ENCODE data around the gene MRPL1.
"Not testable (repeated sequence)": the region's sequence is repeated elsewhere in the genome, so short reads cannot be mapped to it uniquely, and the experiment has no call there.

MRPL1 gene

DNA sequence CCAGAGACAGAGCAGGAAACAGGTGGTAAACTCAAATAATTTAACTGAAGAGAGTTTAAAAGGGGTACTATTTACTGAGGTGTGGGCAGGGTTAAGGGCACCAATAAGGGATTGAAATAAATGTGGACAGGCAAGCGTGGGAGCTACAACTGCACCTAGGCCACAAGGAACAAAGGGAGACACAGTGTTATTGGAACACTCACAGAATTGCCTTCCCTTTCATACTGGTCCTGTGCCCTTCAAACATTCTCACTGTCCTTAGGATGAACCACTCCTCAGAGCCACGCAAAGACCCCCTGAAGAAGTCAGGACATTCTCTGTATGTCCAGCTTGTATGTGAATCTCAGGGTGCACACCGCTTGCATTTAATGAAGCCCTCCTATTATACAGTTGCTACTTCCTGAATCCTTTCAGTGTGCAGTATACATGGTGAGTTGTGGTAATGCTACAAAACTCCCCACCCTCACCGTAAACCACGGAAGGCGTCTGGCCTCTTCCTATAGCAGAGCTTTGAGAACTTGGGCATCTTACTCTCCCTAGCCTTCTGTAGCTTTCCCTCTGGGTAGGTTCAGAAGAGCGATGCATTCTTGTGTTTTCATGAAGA is 9.6 kb upstream of the MRPL1 start:
- no peak for DNase-seq

GRCh38 chr4:77854431-77855111 is 8.1 kb upstream of the MRPL1 start:
- no peak for DNase-seq

DNA sequence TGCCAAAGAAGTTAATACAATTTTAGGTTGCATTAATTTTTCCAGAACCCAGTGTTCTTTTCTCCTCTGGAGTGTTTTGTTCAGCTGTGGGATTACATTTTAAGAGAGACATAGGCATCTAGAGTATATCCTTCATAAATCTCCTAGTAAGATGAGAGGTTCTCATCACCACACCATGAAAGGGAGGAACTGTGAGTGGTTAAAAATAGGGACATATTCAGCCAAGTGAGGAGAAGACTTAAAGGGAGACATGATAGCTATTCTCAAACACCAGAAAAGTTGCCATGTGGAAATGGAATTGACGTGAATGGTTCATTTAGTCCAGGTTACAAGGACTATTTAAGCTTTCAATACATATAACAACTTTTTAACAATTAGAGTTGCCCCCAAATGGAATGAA is 6.5 kb upstream of the MRPL1 start:
- DNase-seq: no peak

GRCh38 chr4:77859256-77859655 is 3.4 kb upstream of the MRPL1 start:
- DNase-seq: no peak

- no peak for DNase-seq
These were observed 1.1 kb upstream of the MRPL1 start for GRCh38 chr4:77861495-77861894.

DNA sequence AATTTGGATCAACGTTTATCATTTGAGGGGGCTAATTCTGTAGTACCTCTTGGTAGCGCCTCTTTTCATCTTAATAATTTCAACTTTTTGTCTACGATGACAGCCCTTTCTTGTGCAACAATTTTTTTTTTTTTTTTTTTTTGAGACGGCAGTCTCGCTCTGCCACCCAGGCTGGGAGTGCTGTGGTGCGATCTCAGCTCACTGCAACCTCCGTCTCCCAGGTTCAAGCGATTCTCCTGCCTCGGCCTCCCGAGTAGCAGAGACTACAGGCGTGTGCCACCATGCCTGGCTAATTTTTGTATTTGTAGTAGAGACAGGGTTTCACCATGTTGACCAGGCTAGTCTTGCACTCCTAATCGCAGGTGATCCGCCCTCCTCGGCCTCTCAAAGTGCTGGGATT is 711 bp downstream of the MRPL1 start:
- not testable (repeated sequence) for DNase-seq

GRCh38 chr4:77865259-77865658 is 2.6 kb downstream of the MRPL1 start:
- DNase-seq: no peak

- no peak for DNase-seq
These were observed 10.3 kb downstream of the MRPL1 start for GRCh38 chr4:77872723-77873445.

- no peak for DNase-seq
These were observed 14.5 kb downstream of the MRPL1 start for GRCh38 chr4:77877167-77877566.

GRCh38 chr4:77877771-77878565 is 15.3 kb downstream of the MRPL1 start:
- DNase-seq: no peak

DNA sequence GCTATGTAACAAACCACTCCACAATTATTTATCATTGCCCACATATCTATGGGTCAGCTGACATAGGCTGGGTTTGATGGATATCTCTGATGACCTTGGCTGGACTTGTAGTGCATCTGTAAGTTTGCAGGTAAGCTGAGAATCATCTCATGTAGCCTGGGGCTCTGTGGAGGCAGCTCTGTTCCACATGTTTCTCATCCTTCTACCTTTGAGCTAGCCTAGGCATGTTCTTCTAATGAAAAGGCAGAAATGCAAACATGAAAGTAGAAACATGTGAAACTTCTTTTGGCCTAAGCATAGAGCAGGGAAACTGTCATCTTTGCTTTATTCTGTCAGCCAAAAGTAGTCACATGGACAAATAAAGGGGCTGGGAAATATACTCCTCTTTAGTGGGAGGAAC is 18.2 kb downstream of the MRPL1 start:
- DNase-seq: no peak

- no peak for DNase-seq
These were observed 19.0 kb downstream of the MRPL1 start for GRCh38 chr4:77881460-77882295.

- DNase-seq: no peak
These were observed 30.8 kb downstream of the MRPL1 start for GRCh38 chr4:77893451-77893850.

- DNase-seq: no peak
These were observed 37.0 kb downstream of the MRPL1 start for GRCh38 chr4:77899607-77900006.

DNA sequence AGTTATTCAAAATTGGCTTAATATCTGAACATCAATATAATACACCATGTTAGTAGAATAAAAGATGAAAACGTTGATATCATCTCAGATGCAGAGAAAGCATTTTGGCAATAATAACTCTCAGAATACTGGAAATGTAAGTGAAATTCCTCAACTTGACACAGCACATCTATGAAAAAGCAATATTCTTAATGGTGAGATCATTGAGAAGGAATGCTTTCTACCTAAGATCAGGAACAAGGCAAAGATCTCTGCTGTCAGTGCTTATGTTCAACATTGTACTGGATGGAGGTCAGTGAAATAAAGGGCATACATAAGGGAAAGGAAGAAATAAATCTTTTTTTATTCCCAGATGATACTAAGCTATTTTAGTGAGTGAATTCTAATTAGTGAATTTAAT is 40.6 kb downstream of the MRPL1 start:
- DNase-seq: no peak

DNA sequence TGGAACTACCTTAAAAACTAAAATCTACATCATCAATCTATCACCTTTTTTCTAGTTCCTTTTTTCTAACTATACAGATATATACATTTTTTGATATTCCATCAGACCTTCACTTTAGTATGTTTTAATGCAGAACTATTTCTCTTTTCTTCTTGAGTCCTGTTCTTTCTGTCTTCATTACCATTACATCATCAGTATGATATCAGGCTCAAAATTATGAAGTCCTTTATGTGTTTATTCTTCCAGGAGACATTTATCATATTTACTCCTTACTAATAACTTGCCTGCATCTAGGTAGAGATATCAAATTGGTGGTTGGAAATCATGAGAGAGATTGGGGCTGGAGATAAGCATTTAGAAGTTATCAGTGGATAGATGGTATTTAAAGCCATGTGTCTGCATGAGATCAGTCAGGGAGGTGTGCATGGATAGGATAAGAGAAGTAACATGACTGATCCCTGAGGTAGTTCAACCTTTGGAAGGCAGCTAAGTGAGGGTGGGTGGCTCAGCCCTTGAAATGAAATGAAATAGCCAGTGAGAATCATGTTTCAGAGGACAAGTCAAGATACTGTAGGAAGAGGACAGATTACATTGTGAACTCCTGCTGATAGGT is 43.1 kb downstream of the MRPL1 start:
- DNase-seq: no peak

DNA sequence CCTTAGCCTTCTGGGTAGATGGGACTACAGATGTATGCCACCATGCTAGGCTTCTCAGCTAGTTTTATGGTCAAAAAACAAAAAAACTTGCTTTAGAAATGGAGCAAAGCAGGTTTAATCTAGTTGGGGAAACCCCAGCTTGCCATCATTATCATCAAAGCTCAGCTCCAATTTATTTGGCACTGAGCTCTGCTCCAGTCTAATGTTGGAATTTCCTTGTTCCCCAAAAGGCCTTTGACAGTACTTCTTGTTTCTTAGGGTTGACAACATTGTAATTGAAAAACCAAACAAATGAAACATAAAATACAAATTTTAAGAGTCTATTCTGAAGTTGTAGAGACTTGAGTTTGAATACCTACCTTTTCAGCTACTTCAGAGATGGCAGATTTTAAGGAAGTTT is 48.0 kb downstream of the MRPL1 start:
- DNase-seq: no peak

DNA sequence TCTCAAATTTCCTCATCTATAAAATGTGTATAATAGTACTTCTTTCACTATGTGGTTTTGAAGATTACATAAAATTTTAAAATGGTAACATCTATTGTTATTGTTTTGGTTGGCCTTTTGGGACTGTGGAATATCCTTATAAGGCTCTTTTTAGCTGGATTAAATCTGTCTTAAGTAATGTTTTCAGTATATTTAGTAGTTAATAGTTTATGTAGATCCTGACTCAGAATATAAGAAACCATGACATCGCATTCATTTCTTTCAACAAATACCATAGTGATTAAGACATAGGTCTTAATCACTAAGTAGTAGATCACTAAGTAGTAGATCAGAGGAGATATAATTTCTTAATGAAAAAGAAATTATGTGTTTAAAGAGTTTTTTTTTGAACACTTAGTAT is 48.5 kb downstream of the MRPL1 start:
- DNase-seq: no peak

DNA sequence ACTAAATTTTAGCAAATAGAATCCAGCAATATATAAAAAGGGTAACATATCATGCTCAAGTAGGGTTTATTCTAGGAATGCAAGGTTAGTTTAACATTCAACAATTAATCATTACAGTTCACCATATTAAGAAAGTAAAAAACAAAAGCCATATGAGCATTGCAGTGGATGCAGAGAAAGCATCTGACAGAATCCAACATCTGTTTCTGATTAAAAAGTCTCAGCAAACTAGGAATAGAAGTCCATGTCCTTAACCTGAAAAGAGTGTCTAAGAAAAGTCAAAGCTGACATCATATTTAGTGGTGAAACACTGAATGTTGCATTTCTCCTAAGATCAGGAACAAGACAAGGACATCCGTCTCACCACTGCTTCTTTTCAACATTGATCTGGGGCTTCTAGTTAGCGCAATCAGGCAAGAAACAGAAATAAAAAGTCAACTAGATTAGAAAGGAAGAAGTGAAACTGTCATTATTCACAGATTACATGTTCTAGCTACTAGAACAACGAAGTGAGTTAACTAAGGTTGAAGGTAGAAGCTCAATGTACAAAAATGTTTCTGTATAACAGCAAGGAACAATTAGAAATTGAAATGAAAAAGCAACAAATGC is 49.3 kb downstream of the MRPL1 start:
- DNase-seq: no peak

DNA sequence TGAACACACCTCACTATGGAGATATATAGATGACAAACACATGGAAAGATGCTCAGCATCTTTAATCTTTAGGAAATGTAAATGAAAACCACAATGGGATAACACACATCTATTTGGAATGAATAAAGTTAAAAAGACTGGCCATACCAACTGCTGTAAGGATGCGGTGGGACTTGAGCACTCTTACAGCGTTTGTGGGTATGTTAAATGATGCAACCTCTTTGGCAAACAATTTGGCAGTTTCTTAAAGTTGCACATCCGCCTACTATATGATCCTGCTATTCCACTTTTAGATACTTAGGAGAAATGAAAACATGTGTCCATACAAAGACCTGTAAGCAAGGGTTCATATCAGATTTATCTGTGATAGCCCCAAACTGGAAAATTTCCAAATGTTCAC is 50.7 kb downstream of the MRPL1 start:
- DNase-seq: no peak

DNA sequence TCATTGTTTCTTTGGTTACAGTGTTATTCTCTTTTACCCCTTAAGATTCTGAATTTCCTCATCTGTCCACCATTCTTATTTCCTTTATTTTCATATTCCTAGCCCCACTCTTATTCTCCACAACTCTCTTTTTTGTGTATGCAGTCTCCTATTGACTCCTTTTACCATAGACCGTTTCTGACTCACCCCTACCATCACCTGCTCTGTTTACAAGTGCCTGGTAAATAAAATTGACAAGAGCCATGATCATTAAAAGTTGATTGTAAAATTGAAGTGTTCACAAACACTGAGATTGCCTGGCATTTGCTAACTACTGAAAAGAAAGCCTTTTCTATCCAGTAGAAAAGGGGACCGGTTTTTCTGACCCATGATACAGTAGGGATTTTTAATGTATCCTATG is 54.4 kb downstream of the MRPL1 start:
- DNase-seq: no peak

DNA sequence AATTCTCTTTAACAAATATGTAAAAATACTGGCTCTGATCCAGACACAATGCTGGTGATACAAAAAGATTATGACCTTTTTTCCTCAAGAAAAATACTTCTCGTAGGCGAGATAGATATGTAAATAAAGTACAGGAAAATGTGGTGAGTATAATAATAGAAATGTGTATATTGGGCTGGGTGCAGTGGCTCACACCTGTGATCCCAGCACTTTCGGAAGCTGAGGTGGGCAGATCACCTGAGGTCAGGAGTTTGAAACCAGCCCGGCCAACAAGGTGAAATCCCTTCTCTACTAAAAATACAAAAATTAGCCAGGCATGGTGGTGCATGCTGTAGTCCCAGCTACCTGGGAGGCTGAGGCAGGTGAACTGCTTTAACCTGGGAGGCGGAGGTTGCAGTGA is 55.0 kb downstream of the MRPL1 start:
- DNase-seq: no peak
